ENCODE data around the gene AFAP1L2. TPM values are rescaled to one million over a fixed set of nuclear protein-coding genes. Genes with fewer than 3 reads are reported as not detected.
A peak's percentile ranks its signal among the peaks of the same experiment; 100 is the strongest.

Gene AFAP1L2
- total RNA-seq, 1 donor from 2014 or later: under 0.01 TPM

DNA sequence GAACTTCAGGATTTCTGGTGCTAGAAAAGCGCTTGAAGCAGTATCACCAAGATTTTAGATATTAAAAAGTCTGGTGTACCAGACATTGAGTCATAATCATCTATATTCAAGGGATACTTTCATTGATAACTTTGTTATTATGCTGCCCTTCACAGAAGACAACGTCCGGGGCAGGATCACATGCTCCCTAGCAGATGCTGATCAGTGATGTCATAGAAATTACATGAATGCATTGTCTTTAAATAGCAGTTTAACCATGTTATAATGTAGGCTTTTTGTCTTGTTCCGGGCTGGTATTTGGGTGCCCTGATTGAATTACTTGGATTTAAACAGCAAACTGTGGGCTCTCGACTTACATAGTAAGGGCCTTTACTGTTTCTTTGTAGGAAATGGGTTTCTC lies 111.2 kb downstream of the AFAP1L2 start:
- no peak for DNase-seq (ENCODE audit: low read depth in 2 of 2)

DNA sequence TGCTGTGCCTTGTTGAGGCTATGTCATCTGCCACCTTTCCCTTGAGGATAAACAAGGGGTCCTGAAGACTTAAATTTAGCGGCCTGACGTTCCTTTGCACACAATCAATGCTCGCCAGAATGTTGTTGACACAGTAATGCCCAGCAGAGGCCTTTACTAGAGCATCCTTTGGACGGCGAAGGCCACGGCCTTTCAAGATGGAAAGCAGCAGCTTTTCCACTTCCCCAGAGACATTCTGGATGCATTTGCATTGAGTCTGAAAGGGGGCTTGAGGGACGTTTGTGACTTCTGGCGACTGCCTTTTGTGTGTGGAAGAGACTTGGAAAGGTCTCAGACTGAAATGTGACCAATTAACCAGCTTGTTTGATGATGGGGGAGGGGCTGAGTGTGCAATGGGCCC lies 112.8 kb downstream of the AFAP1L2 start:
- no peak for DNase-seq (ENCODE audit: low read depth in 2 of 2)

DNA sequence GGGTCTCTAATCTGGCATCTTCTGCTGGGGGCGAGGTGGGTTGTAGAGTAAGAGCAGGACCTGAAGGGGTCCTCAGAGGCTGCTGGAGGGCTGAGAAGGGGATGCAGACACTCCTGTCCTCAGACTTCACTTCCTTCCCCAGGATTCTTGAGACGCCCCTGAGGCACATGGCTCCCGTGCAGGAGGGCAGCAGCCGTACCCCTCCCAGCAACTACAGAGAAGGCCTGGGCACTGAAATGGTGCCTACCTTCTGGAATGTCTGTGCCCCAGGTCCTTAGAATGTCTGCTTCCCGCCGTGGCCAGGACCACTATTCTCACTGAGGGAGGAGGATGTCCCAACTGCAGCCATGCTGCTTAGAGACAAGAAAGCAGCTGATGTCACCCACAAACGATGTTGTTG lies 113.2 kb downstream of the AFAP1L2 start:
- DNase-seq (ENCODE audit: low read depth in 2 of 2): no peak

DNA sequence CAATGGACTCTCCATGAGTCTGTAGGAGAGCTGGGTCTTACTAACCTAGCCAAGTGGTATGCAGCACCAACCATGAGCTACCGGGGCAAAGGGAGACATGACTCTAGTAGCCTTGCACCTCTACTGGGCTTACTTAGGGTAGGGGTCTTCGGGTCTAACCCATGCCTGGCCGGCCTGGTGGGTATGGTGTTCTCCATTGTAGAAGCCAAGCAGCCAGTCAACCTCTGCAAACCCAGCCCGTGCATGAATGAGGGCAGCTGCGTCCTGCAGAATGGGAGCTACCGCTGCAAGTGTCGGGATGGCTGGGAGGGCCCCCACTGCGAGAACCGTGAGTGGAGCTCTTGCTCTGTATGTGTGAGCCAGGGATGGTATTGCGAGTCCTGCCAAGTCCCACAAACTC lies 114.3 kb downstream of the AFAP1L2 start:
- no peak for DNase-seq (ENCODE audit: low read depth in 2 of 2)

DNA sequence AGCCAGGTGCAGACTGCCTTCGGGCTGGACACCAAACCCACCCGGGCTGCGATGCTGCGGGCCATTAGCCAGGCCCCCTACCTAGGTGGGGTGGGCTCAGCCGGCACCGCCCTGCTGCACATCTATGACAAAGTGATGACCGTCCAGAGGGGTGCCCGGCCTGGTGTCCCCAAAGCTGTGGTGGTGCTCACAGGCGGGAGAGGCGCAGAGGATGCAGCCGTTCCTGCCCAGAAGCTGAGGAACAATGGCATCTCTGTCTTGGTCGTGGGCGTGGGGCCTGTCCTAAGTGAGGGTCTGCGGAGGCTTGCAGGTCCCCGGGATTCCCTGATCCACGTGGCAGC lies 115.2 kb downstream of the AFAP1L2 start:
- DNase-seq (ENCODE audit: low read depth in 2 of 2): no peak

DNA sequence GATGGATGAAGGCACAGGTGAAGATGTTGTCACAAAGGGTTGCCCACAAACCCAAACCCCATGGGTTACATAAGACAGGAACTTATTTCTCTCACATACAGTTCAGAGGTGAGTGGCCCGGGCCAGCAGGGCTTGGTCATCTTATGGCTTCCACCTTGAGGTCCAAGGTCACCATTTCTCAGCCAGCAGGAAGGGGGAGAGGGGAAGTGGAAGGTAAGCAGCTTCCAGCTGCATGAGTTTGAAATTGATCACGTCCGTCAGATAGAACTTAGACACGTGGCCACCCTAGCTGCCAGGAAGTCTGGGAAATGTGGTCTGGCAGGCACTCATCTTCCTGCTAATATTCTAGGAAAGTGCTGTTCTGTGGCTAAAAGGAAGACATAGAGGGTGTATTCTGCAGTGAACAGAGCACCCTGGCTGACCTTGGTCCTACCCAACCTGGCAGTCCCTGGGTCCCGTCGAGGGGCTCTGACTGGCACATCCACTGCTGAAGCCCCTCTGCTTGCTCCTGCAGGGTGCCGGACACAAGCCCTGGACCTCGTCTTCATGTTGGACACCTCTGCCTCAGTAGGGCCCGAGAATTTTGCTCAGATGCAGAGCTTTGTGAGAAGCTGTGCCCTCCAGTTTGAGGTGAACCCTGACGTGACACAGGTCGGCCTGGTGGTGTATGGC lies 115.7 kb downstream of the AFAP1L2 start:
- DNase-seq (ENCODE audit: low read depth in 2 of 2): peak in 1 of 2 donors; percentile 27

DNA sequence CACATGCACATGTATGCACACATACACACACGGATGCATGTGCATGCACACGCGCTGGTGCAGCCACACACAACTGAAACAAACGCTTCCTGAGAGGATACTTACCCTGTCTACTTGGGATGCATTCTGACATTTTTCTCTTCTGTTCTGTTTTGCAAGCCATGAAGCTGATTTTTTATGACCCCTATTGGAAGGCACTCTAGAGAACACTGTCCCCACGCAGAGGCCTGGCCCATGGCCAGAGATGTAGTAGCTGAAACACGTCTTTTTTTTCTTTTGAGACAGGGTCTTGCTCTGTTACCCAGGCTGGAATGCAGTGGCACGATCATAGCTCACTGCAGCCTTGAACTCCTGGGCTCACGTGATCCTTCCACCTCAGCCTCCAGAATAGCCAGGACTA lies 117.4 kb downstream of the AFAP1L2 start:
- DNase-seq (ENCODE audit: low read depth in 2 of 2): no peak

DNA sequence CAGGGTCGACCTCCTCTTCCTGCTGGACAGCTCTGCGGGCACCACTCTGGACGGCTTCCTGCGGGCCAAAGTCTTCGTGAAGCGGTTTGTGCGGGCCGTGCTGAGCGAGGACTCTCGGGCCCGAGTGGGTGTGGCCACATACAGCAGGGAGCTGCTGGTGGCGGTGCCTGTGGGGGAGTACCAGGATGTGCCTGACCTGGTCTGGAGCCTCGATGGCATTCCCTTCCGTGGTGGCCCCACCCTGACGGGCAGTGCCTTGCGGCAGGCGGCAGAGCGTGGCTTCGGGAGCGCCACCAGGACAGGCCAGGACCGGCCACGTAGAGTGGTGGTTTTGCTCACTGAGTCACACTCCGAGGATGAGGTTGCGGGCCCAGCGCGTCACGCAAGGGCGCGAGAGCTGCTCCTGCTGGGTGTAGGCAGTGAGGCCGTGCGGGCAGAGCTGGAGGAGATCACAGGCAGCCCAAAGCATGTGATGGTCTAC lies 118.3 kb downstream of the AFAP1L2 start:
- DNase-seq (ENCODE audit: low read depth in 2 of 2): no peak

DNA sequence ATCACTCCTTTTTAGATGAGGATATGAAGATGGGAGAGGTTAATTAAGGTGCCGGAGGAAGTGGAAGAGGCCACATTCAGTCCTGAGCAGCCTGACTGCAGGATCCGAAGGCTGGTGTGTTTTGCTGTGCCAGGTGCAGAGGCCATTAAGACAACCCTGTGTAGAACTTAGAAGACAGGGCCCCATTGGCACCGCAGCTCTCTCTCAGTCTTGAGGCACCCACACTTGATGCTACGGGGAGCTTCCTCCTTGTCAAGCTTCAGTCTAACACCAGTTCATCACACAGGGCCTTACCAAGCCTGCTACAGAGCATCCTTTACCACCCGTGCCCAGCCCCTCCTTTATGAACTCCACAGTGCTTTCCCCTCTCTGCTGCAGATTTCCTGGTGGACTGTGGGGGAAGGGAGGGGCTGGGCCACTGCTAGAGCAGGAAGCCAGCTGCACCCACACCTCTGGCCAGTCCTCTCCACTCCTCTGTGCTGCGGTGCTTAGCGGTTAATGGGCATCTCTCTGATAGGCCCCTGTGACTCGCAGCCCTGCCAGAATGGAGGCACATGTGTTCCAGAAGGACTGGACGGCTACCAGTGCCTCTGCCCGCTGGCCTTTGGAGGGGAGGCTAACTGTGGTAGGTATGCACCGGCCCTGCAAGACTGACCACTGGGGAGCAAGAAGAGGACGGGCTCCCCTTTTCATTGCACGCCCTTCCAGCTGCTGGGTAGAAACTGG lies 119.8 kb downstream of the AFAP1L2 start:
- DNase-seq (ENCODE audit: low read depth in 2 of 2): no peak

DNA sequence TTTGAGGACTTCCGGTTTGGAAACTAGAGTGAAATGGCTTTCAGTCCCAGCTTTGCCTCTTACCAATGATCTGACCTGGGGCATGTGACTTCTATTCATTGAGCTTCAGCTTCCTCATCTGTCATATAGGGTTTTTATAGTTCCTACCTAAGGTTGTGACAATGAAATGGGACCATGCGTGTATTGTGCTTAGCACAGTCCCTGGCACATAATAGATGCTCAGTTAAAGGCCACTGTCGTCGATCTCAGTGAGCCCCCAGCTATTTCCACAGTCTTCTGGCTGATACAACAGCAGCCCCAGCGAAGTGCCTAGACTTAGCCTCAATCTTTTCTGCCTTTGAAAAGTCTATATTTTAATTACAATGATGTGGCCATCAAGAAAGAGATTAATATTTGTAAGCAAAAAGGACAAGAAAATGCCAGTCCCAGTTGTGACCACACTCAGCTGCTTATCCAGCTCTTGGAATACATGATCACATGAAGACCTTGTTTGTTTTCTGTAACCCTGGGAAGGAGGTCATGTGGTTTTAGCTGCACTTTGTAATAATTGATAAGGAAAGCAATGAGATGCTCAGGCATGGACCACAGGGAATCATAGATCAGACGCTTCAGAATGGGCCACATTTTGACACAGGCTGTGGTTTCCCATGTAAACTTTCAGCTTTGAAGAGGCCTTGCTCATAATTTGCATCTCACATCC lies 120.6 kb downstream of the AFAP1L2 start:
- DNase-seq (ENCODE audit: low read depth in 2 of 2): no peak

DNA sequence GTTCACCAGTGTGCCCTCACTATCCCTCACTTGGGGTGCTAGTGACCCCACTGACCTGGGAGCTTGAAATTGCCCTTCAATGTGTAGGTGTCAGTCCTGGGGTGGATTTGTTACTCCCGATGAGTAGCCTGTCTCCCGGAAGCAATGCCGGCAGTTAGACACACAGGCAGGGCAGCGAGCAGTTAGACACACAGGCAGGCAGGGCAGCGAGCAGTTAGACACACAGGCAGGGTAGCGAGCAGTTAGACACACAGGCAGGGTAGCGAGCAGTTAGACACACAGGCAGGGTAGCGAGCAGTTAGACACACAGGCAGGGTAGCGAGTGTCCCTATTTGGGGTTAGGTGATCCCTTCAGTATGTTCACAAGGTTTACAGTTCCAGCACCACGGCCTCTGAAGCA lies 121.2 kb downstream of the AFAP1L2 start:
- DNase-seq (ENCODE audit: low read depth in 2 of 2): no peak

DNA sequence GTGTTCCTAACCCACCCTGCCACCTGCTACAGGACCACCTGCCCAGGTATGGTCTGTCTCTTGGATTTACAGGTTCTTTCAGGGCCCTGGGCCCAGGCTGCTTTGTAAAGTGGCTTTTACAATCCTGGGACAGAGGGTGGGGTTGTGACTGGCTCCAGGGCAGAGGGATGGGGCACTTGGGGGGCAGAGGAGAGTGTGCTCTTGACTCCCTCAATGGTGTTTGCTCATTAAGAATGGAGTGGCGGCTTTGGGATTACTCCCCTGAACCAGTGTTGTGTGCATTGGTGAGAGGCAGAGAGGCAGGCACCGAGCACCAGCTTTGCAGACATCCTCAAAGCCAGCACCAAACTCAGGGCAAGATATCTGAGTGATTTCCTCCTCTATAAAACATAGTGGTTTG lies 121.8 kb downstream of the AFAP1L2 start:
- no peak for DNase-seq (ENCODE audit: low read depth in 2 of 2)

DNA sequence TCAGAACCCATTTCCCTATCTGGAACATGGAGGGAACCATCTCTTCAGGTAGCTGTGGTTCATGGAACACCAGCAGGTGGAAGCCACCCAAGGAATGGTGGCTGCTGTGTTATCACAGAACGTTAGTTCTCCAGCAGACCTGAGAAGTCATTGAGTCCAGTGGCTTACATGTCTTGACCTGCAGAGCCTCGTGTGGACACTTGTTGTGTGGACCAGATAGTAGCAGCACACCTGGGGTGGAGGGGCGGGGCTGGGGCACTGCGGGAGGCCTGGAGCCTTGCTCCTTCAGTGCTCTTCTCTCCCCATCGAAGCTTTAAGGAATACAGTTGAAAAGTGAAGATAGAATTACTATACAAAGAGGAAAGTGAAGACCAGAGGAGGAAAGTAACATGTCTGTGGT lies 122.8 kb downstream of the AFAP1L2 start:
- no peak for DNase-seq (ENCODE audit: low read depth in 2 of 2)

DNA sequence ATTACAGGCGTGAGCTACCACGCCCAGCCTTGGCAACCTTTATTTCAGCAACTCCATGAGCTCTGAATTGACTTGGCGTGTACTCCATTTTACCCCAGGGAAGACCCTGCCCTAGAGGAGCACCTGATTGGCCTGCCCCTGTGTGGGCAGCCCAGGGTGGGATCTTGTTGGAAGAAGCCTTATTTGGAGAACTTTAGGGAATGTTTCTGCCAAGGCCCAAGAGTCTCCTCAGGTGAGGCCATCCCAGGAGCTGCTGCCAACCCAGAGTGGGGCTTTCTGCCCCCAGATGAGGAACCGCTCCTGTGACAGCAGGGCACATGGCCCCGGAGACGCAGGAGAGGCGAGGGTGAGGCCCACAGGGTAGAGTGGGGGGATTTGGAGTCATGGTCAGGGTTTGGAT lies 123.3 kb downstream of the AFAP1L2 start:
- DNase-seq (ENCODE audit: low read depth in 2 of 2): no peak

DNA sequence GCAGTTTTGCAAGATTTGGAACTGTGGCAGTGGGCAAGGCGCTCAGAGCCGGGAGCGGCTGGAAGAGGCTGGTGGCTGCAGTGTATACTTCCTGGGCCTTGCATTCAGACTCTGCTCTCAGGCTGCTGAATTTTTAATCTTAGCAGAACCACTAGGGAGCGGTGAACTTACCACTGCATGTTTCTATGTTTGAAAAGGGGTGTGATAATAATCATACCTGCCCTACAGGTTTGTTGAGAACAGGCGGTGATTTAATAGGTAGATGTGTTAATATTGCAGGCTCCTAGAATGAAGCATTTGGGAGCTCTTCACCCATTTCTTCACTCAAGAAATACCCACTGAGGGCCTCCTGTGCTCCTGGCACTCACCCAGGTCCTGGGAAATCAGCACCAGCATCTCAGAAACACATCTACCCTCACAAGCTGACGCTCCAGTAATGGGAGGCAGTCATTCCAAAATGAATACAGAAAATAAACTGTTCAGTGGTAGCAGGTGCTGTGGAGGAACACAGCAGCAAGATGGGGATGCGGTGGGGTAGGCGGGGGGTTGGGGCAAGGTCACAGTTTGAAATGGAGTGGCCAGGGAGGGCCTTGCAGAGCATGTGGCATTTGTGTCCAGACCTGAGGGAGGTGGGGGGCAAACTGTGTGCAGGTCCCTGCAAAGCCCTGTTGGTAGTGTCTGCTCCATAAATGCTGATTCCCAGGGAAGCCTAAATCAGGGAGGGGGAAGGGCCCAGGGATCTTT lies 124.2 kb downstream of the AFAP1L2 start:
- no peak for DNase-seq (ENCODE audit: low read depth in 2 of 2)

DNA sequence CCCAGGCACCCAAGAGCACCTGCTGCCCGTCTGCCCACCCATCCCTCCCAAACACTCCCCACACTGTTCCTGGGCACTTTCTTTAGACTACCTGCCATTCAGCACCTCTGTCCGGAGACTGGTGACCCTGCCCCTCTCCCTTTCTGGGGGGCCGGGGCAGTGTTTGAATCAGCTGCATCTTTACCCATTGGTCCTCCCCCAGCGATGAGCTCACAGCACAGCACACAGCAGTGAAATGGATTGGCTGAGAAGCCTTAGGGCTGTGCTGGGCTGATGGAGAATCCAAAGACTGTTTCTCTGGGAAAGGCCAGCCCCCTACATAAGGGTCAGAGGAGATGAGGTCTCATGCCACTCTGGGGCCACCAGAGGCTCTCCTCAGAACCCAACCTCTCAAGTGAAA lies 125.0 kb downstream of the AFAP1L2 start:
- DNase-seq (ENCODE audit: low read depth in 2 of 2): no peak

DNA sequence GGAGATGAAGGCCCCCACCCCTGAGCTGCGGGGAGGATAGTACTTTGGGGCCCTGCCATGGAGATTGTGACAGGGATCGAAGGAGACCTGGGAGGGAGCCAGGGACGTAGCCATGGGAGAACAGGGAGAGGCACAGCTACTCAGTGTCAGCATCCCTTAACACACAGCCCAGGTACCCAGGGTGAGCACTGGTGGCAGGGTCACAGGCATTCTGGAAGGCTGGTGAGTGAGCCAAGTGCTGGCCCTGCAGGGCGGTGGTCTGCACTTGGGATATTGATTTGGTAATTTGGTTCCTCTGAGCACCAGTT lies 125.5 kb downstream of the AFAP1L2 start:
- DNase-seq (ENCODE audit: low read depth in 2 of 2): no peak

DNA sequence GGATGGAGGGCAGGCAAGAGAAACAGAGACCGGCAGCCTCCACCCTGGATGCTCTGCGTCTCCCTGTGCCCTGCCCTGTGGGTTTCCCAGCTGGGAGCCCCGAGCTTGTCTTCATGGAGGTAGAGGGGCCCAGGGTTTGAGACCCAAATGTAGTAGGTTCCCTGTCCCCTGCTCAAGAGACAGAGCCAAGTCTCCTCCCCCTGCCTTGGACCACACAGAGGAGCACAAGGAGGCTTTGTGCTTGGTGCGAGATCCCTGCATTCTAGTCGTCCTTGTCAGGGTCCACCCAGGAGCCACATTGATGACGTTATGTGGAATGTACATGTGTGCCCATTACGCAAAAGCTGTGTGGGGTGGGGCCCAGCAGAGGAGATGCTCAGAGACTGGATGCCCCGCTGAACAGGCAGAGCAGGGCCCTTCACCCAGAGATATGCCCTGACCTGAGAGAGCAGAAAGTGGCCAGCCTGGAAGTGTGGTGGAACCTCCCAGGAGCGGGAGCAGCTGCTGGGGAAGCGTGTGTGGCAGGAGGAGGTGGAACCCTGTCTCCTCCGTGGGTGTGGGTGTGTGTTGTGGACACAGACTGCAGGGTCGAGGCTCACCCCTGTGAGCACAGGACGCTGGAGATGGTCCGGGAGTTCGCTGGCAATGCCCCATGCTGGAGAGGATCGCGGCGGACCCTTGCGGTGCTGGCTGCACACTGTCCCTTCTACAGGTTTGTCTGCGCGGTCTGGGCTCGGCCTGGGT lies 126.0 kb downstream of the AFAP1L2 start:
- DNase-seq (ENCODE audit: low read depth in 2 of 2): no peak

DNA sequence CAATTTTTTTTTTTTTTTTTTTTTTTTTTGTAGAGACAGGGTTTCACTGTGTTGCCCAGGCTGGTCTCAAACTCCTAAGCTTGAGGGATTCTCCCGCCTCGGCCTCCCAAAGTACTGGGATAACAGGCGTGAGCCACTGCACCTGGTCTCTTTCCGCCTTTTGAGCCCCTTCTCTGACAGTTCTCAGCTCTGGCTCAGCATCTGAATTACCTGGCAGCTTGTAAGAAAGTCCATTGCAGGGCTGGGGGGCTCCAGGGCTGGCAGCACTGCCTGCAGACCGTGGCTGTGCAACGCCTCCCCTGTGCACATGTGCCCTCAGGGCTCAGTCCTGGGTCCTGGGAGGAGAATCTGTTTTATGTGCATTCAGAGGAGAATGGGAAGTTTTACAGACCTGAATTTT lies 127.6 kb downstream of the AFAP1L2 start:
- DNase-seq (ENCODE audit: low read depth in 2 of 2): no peak

DNA sequence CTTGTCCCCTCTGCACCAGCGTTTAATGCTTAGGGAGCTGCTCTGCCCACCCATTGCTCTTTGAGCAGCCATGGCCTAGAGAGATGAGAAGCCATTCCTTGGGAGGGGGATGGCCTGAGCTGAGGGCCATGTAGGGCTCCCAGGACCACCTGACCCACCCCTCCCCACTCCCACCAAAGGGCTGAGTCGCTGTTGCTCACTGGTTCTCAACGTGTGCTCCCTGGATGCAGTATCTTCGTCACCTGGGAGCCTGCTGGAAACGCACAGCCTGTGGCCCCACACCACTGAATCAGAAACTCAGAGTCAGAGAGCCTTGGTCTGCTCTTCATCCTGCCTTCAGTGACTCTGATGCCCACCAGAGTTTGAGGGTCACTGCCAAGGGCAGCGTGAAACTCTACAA lies 128.2 kb downstream of the AFAP1L2 start:
- DNase-seq (ENCODE audit: low read depth in 2 of 2): no peak

DNA sequence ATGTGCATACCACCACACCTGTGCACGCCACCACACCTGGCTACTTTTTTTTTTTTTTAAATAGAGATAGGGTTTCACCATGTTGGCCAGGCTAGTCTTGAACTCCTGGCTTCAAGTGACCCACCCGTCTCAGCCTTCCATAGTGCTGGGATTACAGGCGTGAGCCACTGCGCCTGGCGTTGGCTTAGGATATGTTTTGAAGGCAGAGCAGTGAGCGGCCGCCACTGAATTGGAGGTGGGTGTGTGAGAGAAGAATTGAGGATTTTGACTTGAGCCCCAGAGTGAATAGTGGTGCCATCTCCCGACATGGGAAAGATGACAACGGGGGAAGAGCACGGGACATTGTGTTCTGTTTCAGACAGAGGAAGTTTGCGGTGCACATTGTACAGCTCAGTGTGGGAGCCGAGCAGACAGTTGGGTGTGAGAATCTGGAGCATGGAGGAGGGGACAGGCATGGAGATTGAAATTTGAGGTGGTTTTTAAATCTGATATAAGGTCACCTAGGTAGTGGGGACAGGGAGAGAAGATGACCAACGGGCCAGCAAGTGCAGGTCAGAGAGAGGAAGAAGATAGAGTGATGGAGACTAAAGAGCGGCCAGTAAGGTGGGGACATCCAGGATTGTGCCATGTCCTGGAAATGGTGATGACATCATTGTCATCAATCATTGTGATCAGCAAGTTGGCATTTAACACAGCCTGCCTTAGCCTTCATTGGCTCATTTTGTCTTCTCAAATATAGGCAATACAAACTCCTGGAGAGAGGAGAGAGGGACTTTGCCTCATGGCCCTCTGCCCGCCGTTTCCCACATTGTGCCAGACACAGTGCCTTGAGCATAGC lies 129.5 kb downstream of the AFAP1L2 start:
- no peak for DNase-seq (ENCODE audit: low read depth in 2 of 2)

Data from lung microvascular endothelial cell (primary cell).